H9 (cell line): ENCODE results near the gene GSG1L. TPM values are rescaled to one million over a fixed set of nuclear protein-coding genes. Genes with fewer than 3 reads are reported as not detected.

Experiments
- DNase-seq: peaks from one replicate; pipeline ENCODE4 v3.0.0-alpha.2; 2017
- H2AFZ ChIP-seq: one replicate; pipeline ENCODE4 v1.6.1; 2013; ENCODE audit warnings: mild to moderate bottlenecking, low read length, control low read depth, moderate library complexity
- H2AK5ac ChIP-seq: 2 replicates; pipeline ENCODE4 v1.6.1; 2013; ENCODE audit warnings: low read length, control low read depth, mixed read lengths; ENCODE audit not compliant: insufficient read length
- H2BK120ac ChIP-seq: one replicate; pipeline ENCODE4 v1.6.1; 2013; ENCODE audit warnings: low read depth, mild to moderate bottlenecking, low read length, control low read depth, inconsistent platforms; ENCODE audit not compliant: poor library complexity, severe bottlenecking
- H2BK12ac ChIP-seq: 2 replicates; pipeline ENCODE4 v1.6.1; 2013; ENCODE audit warnings: low read length, control low read depth, mixed read lengths, low read depth; ENCODE audit not compliant: insufficient read length
- H2BK15ac ChIP-seq: 2 replicates; pipeline ENCODE4 v1.6.1; 2013; ENCODE audit warnings: low read depth, low read length, control low read depth
- H2BK20ac ChIP-seq: one replicate; pipeline ENCODE4 v1.6.1; 2013; ENCODE audit warnings: low read depth, mild to moderate bottlenecking, low read length, control low read depth, inconsistent platforms; ENCODE audit not compliant: poor library complexity, severe bottlenecking
- H2BK5ac ChIP-seq: 2 replicates; pipeline ENCODE4 v1.6.1; 2013; ENCODE audit warnings: low read length, control low read depth, mixed read lengths; ENCODE audit not compliant: insufficient read length
- H3K14ac ChIP-seq: 2 replicates; pipeline ENCODE4 v1.6.1; 2013; ENCODE audit warnings: low read length, control low read depth; ENCODE audit not compliant: insufficient read depth
- H3K18ac ChIP-seq: 2 replicates; pipeline ENCODE4 v1.6.1; 2013; ENCODE audit warnings: low read depth, mild to moderate bottlenecking, mixed read lengths, low read length, control low read depth; ENCODE audit not compliant: insufficient read length
- H3K23ac ChIP-seq: 2 replicates; pipeline ENCODE4 v1.6.1; 2013; ENCODE audit warnings: low read length, control low read depth, mixed read lengths, low read depth; ENCODE audit not compliant: insufficient read length
- H3K23me2 ChIP-seq: 2 replicates; pipeline ENCODE4 v1.6.1; 2013; ENCODE audit warnings: low read depth, mild to moderate bottlenecking, mixed read lengths, low read length, control low read depth; ENCODE audit not compliant: insufficient read length, poor library complexity, severe bottlenecking
- H3K27ac ChIP-seq: 2 replicates; pipeline ENCODE4 v1.5.1; 2013; ENCODE audit warnings: low read length, control low read depth, mixed read lengths, low read depth; ENCODE audit not compliant: insufficient read length
- H3K27me3 ChIP-seq: 2 replicates; pipeline ENCODE4 v1.6.1; 2013; ENCODE audit warnings: low read length, control low read depth, inconsistent platforms; ENCODE audit not compliant: insufficient read depth
- H3K4ac ChIP-seq: 2 replicates; pipeline ENCODE4 v1.6.1; 2013; ENCODE audit warnings: low read depth, mild to moderate bottlenecking, control low read depth, inconsistent platforms, low read length, moderate library complexity
- H3K4me1 ChIP-seq: 2 replicates; pipeline ENCODE4 v1.6.1; 2013; ENCODE audit warnings: low read length, control low read depth, inconsistent platforms; ENCODE audit not compliant: insufficient read depth
- H3K4me2 ChIP-seq: 2 replicates; pipeline ENCODE4 v1.6.1; 2013; ENCODE audit warnings: low read length, control low read depth, mixed read lengths; ENCODE audit not compliant: insufficient read length, insufficient read depth
- H3K56ac ChIP-seq: 2 replicates; pipeline ENCODE4 v1.6.1; 2013; ENCODE audit warnings: low read depth, mild to moderate bottlenecking, mixed read lengths, low read length, control low read depth; ENCODE audit not compliant: insufficient read length
- H3K79me1 ChIP-seq: 2 replicates; pipeline ENCODE4 v1.6.1; 2013; ENCODE audit warnings: low read depth, mild to moderate bottlenecking, moderate library complexity, low read length, control low read depth, inconsistent platforms; ENCODE audit not compliant: insufficient read depth, poor library complexity, severe bottlenecking
- H3K79me2 ChIP-seq: 2 replicates; pipeline ENCODE4 v1.6.1; 2013; ENCODE audit warnings: low read length, control low read depth, inconsistent platforms; ENCODE audit not compliant: insufficient read depth
- H3K9ac ChIP-seq: 2 replicates; pipeline ENCODE4 v1.6.1; 2013; ENCODE audit warnings: low read length, control low read depth, mixed read lengths; ENCODE audit not compliant: insufficient read length; ENCODE audit errors: extremely low read depth
- H3K9me3 ChIP-seq: one replicate; pipeline ENCODE4 v1.6.1; 2013; ENCODE audit warnings: low read depth, low read length, inconsistent platforms; ENCODE audit not compliant: control insufficient read depth
- H3T11ph ChIP-seq: one replicate; pipeline ENCODE4 v1.6.1; 2013; ENCODE audit warnings: mild to moderate bottlenecking, low read length, control low read depth, inconsistent platforms
- H4K20me1 ChIP-seq: one replicate; pipeline ENCODE4 v1.6.1; 2013; ENCODE audit not compliant: control insufficient read depth, insufficient read length, insufficient read depth
- H4K5ac ChIP-seq: 2 replicates; pipeline ENCODE4 v1.6.1; 2013; ENCODE audit warnings: low read depth, mild to moderate bottlenecking, mixed read lengths, low read length, control low read depth; ENCODE audit not compliant: insufficient read length
- H4K8ac ChIP-seq: replicated peaks from 2 replicates; pipeline ENCODE4 v1.6.1; 2013; ENCODE audit warnings: low read length, control low read depth, mixed read lengths, low read depth; ENCODE audit not compliant: insufficient read length
- H4K91ac ChIP-seq: 2 replicates; pipeline ENCODE4 v1.6.1; 2013; ENCODE audit warnings: low read depth, mild to moderate bottlenecking, moderate library complexity, mixed read lengths, low read length, control low read depth; ENCODE audit not compliant: insufficient read length
- H3K27ac Mint-ChIP-seq, 3 experiments: 2 replicates in 2 of 3; 3 replicates in 1 of 3; pipeline ENCODE4 v1.8.0; 2020 to 2021; ENCODE audit warnings: mixed read lengths in 3 of 3, mild to moderate bottlenecking in 1 of 3, moderate library complexity in 1 of 3
- H3K27me3 Mint-ChIP-seq: 2 replicates; pipeline ENCODE4 v1.8.0; 2021; ENCODE audit warnings: low read depth, mild to moderate bottlenecking, moderate library complexity, mixed read lengths
- H3K36me3 Mint-ChIP-seq, 3 experiments: 2 replicates in 2 of 3; 3 replicates in 1 of 3; pipeline ENCODE4 v1.8.0; 2020 to 2021; ENCODE audit warnings: low read depth in 3 of 3, mixed read lengths in 3 of 3; ENCODE audit not compliant: insufficient read depth in 1 of 3
- H3K4me1 Mint-ChIP-seq, 2 experiments: 2 replicates each; pipeline ENCODE4 v1.8.0; 2020; ENCODE audit warnings: mixed read lengths in 2 of 2
- H3K4me3 Mint-ChIP-seq, 2 experiments: 2 replicates in 1 of 2; 3 replicates in 1 of 2; pipeline ENCODE4 v1.8.0; 2020 to 2021; ENCODE audit warnings: mild to moderate bottlenecking in 2 of 2, mixed read lengths in 2 of 2, moderate library complexity in 1 of 2
- H3K9me3 Mint-ChIP-seq, 2 experiments: 2 replicates in 1 of 2; 3 replicates in 1 of 2; pipeline ENCODE4 v1.8.0; 2020; ENCODE audit warnings: mild to moderate bottlenecking in 2 of 2, mixed read lengths in 2 of 2, moderate library complexity in 1 of 2
- WGBS: extraction: QIAGEN DNeasy Blood & Tissue Kit; methylation state at CpG from one replicate; pipeline ENCODE4 v1.1.7; 2013; ENCODE audit warnings: missing lambda C conversion rate, low lambda C conversion rate, mixed read lengths; ENCODE audit not compliant: insufficient read length; ENCODE audit errors: extremely low coverage; 5-methylcytosine and 5-hydroxymethylcytosine counted together
- total RNA-seq: library from RNA; stranded (reverse); gene quantifications from 2 replicates; pipeline ENCODE4 v1.2.1, GENCODE V29; 2021
- TF ChIP-seq, protein P1 (sequence below): fragments of 200-600 bp; sonication (generic); conservative IDR thresholded peaks from 3 replicates; pipeline ENCODE4 v1.8.0; 2021; ENCODE audit warnings: antibody characterized with exemption, mild to moderate bottlenecking

GSG1L gene
- total RNA-seq, 1 experiment from 2014 or later, result 0.35 TPM

DNA sequence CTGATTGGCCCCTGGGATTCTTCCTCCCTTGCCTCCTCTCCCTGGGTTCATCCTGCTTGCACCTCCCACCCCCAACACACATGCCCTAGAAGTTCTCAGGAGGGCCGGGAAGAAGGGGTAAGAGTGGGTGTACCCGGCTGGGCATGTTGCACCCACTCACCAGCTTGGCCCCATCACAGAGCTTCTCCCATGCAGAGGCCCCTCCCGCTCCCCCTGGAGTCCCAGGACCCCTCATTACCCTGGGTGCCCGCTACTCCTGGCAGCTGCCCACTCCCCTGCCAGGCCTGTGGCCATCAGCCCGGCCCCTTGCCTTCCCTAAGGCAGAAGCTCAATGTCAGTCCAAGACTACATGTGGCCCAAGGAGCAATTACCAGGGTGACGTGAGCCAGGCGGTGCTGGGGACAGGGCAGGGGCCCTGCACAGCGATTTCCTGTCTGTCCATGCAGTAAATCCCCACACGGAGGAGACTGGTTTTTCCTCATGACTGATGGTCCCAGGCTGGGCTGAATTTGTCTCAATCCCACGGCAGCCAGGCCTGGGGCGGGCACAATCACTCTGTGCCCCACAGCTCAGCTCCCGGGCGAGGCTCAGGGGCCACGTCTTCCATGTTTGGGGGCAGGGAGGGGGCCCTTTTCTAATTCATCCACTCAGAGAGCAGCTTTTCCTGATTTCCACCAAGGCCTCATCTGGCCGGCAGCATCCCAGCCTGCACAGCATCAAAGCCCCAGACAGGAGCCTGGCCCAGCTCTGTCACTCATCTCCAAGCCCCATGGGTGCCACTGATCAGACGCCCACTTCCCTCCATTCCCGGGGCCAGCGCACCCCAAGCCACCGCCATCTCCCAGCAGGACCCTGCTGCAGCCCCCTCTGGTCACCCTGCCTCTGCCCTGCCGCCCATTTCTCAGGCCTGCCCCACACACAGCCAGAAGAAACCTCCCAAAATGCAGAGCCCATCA lies 278.9 kb downstream of the GSG1L start:
- H2AFZ ChIP-seq, result no peak overlapping the region
- Mint-ChIP-seq H3K4me3 (no peak overlapping the region), H3K9me3 (no peaks in the 10 kb centered on the region), H3K27me3 (no peaks in the 10 kb centered on the region), H3K36me3 (no peaks in the 10 kb centered on the region), H3K27ac (no peak overlapping the region; a peak in 1 of 7 replicates), H3K4me1 (peaks cover 0 to 5% of the 10 kb centered on the region in 2 experiments; a peak in 2 of 4 replicates)
- H2AK5ac ChIP-seq, result no peak overlapping the region
- H2BK15ac ChIP-seq, result no peak overlapping the region
- H2BK120ac ChIP-seq, result no peak overlapping the region
- no peaks in the 10 kb centered on the region for H3K23me2 ChIP-seq
- no peak overlapping the region for H3K27ac ChIP-seq
- no peak overlapping the region for H3K23ac ChIP-seq
- H3K4me1 ChIP-seq, result no peaks in the 10 kb centered on the region
- H3K18ac ChIP-seq, result no peak overlapping the region
- H3K56ac ChIP-seq, result no peak overlapping the region
- no peaks in the 10 kb centered on the region for H3K79me2 ChIP-seq
- no peak overlapping the region for H3T11ph ChIP-seq
- DNase-seq, result no peak
- no peak overlapping the region for H2BK12ac ChIP-seq
- TF ChIP-seq, protein P1, sequence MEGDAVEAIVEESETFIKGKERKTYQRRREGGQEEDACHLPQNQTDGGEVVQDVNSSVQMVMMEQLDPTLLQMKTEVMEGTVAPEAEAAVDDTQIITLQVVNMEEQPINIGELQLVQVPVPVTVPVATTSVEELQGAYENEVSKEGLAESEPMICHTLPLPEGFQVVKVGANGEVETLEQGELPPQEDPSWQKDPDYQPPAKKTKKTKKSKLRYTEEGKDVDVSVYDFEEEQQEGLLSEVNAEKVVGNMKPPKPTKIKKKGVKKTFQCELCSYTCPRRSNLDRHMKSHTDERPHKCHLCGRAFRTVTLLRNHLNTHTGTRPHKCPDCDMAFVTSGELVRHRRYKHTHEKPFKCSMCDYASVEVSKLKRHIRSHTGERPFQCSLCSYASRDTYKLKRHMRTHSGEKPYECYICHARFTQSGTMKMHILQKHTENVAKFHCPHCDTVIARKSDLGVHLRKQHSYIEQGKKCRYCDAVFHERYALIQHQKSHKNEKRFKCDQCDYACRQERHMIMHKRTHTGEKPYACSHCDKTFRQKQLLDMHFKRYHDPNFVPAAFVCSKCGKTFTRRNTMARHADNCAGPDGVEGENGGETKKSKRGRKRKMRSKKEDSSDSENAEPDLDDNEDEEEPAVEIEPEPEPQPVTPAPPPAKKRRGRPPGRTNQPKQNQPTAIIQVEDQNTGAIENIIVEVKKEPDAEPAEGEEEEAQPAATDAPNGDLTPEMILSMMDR, result no peak
- no peak overlapping the region for H2BK5ac ChIP-seq
- no peaks in the 10 kb centered on the region for H3K79me1 ChIP-seq
- H4K5ac ChIP-seq, result no peak overlapping the region
- H2BK20ac ChIP-seq, result no peak overlapping the region
- no peak overlapping the region for H4K91ac ChIP-seq
- H3K4me2 ChIP-seq, result no peak overlapping the region
- no peak overlapping the region for H3K9ac ChIP-seq
- no peak overlapping the region for H3K14ac ChIP-seq
- no peaks in the 10 kb centered on the region for H4K20me1 ChIP-seq
- H3K27me3 ChIP-seq, result no peaks in the 10 kb centered on the region; the same call in 1 of the 2 replicates
- no peak overlapping the region for H3K4ac ChIP-seq
- no peak overlapping the region for H4K8ac ChIP-seq
- WGBS, result no CpG with 5 or more reads among the region's 20 CpGs
- no peaks in the 10 kb centered on the region for H3K9me3 ChIP-seq
